Hematopoietic multipotent progenitor cell treated with erythropoietin and hydrocortisone succinate and interleukin-3 and kit ligand, for 4 days (in vitro differentiated cells): ENCODE data around the gene ANKRD16.
"Not testable (repeated sequence)": the region's sequence is repeated elsewhere in the genome, so short reads cannot be mapped to it uniquely, and the experiment has no call there.

Experiments used
- DNase-seq: peaks from one replicate; pipeline ENCODE4 v3.0.0-alpha.2; 2015

ANKRD16 gene

GRCh38 chr10:5902511-5903274 is 13.0 kb upstream of the ANKRD16 start:
- DNase-seq = no peak

GRCh38 chr10:5900247-5900646 is 10.6 kb upstream of the ANKRD16 start:
- DNase-seq = peak; percentile 4

DNA sequence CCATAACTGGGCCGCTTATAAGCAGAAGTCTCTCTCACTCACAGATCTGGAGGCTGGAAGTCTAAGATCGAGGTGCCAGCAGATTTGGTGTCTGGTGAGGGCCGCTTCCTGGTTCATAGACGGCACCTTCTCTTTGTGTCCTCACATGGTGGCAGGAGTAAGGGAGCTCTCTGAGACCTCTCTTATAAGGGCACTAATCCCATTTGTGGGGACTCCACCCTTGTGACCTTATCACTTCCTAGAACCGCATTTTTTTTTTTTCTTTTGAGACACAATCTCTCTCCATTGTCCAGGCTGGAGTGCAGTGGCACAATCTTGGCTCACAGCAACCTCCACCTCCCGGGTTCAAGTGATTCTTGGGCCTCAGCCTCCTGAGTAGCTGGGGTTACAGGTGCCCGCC is 8.5 kb upstream of the ANKRD16 start:
- peak; percentile 14 for DNase-seq

GRCh38 chr10:5897504-5897903 is 7.8 kb upstream of the ANKRD16 start:
- peak; percentile 37 for DNase-seq

GRCh38 chr10:5897053-5897340 is 7.3 kb upstream of the ANKRD16 start:
- DNase-seq = peak; percentile 21

DNA sequence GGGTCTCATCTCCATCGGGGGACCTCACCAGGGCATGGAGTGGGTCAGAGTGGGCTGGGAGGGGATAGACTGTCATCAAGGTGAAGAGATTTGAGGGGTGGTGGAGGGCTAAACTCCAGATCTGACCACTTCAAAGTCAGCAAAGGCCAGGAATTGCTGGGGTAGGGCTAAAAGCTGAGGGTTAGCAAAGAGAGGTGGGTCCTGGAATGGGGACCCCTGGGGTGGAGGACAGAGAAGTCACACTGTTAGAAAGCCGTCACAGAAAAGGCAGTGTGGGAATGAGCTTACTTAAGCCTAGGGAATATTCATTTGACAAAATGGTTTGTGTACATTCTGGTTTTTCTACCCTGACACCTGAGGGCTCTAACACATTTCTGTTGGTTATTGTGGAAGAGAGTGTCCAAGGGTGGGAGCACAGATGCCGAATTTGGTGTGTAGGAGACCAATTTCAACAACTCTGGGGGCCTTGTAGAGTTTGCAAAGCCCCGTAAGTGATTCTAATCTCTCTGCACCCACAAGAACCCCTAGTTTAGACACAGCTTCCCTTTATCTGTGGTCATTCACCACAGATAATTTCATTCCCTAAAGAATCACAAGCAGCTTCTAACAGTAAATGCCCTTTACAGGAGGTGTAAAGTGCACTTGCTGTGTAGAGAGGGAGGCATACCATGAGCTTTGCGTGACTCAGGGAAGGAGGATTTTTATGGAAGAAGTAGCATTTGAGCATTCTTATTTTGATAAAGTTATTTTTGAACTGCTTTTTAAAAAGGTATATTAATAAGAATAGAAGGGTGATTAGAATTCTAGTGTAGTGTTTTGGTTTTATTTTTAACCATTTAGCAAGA is 6.7 kb upstream of the ANKRD16 start:
- DNase-seq = peak; percentile 64

- DNase-seq = no peak
Measured at GRCh38 chr10:5895804-5896203, 6.1 kb upstream of the ANKRD16 start.

GRCh38 chr10:5895365-5895764 is 5.7 kb upstream of the ANKRD16 start:
- DNase-seq = no peak

- peak; percentile 85 for DNase-seq
Measured at GRCh38 chr10:5894873-5895272, 5.2 kb upstream of the ANKRD16 start.

GRCh38 chr10:5894403-5894802 is 4.7 kb upstream of the ANKRD16 start:
- DNase-seq = no peak

DNA sequence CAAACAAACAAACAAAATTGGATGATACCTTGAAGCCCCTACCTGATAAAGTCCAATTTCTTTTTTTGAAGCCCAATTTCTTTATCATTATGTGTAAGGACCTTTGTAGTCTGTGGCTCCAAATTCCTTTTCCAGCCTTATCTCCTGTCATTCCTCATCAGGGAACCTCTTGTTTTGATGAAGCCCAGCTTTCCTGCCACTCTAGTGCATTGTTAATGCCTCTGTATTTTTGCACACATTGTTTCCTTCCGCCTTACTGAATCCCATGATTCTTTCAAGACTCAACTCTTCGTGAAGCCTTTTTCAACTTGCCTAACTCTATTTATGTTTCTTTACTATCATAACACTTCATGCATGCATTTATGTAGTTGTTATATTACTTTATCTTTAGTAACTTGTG is 3.6 kb upstream of the ANKRD16 start:
- no peak for DNase-seq

GRCh38 chr10:5892007-5892406 is 2.3 kb upstream of the ANKRD16 start:
- no peak for DNase-seq

DNA sequence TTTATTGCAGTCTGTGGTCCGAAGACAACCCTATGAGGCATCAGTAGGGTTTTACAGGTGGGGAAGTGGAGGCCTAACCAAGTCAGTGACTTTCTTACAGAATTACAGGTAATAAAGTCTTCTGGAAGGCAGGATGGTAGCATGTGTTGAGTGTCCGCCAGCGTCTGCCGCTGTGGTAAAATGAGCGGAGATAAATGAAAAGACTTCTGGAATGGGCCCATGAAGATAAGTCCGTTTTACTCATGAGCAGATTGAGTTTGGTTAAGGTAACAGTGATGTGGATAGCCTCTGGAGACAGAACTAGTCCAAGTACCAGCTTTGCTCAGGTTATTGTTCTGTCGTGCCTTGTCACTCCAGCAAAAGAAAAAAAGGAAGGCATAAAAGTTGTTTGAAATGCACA is 1.3 kb upstream of the ANKRD16 start:
- DNase-seq = peak; percentile 23

DNA sequence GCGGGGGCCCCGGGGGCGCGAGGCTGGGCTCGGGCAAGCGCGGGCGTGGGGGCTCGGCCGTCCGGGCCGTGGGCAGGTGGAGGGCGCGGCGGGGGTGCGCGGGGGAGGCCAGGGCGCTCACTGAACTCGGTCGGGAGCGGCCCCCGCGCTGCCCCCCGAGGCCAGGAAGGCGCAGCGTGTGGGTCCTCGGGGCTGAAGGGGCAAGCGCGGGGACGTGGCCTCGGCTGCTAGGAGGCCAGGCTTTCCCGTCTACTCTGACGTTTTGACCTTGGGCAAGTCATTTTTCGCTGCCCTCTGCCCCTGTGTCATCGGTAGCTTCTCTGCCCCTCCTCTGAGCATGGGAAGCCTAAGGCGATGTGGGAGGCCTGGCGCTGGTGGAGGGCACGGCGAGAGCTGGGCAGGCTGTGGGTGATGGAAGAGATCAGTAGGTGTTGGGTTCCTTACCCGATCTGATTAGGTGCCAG is 791 bp upstream of the ANKRD16 start:
- DNase-seq = peak; percentile 60

- DNase-seq = peak; percentile 60
Measured at GRCh38 chr10:5888843-5889623, 660 bp downstream of the ANKRD16 start.

DNA sequence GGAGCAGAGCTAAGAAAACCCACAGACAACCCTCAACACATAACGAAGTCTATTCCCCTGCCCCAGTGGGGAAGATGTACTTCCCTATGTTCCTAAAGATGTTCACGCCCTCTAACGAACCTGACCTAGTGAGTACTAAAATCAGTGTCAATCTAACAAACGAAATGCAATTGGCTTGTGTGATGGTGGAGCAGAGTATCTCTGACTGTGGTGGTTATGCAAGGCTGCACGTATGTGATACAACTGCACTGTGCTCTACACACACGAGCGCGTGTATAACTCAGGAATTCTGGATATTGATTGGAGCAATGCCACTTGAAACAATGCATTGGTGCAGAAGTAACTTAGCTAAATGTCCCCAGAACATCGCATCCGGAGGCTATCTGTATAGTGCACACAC is 1.3 kb downstream of the ANKRD16 start:
- DNase-seq = peak; percentile 54

DNA sequence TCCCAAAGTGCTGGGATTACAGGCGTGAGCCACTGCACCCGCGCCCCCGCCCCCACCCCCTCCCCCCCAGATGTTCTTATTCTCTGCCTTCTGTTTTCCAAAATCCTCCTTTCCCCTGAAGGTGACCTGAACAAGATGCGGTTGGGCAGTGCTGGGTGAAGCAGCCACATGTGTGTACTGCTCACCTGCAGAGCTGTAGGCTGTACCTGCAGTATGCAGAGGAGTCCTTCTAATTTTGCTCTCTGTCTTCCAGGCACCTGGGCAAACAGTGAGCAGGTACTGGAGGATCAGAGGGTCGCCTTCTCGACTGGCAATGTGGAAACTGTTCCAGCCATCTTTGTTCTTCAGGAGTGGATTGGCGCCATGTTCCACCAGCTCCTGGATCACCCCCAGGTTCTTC is 2.1 kb downstream of the ANKRD16 start:
- DNase-seq = no peak

DNA sequence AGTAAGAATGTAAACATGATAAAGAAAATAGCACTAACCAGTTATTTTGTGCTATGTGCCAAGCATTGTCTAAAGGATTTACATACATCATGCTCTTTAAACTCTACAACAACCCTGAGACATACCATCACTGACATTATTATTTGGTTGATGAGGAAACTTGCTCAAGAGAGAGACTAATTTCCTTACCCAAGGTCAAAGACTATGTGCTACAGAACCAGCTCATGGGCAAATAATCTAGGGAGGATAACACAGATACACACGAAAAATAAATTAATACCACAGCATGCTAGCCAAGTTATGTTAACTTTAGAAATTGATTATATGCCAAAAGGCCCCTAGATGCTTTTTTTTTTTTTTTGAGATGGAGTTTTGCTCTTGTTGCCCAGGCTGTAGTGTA is 2.7 kb downstream of the ANKRD16 start:
- DNase-seq = no peak

GRCh38 chr10:5885619-5886018 is 4.1 kb downstream of the ANKRD16 start:
- DNase-seq = no peak

DNA sequence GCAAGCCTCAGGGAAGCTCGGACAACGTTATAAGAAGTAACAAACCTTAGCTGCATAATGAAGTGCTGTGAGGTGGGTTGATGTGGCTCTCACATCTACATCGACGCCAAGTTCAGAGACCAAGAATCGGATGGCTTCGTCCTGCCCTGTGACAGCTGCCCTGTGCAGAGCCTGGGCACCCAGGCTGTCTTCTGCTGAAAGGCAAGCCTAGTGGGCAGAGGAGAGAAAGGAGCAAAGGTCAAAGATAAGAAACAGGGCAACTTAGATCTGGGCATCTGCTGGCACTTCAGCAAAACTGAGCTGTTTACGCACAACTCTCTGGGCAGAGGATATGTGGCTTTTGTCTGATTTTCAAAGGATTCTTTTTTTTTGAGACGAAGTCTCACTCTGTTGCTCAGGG is 6.7 kb downstream of the ANKRD16 start:
- no peak for DNase-seq

- DNase-seq = not testable (repeated sequence)
Measured at GRCh38 chr10:5877041-5877440, 12.7 kb downstream of the ANKRD16 start.

GRCh38 chr10:5876181-5876768 is 13.4 kb downstream of the ANKRD16 start:
- DNase-seq = no peak

GRCh38 chr10:5873515-5873995 is 16.1 kb downstream of the ANKRD16 start:
- peak; percentile 90 for DNase-seq
